ENCODE data around the gene SELENOK.

The SELENOK gene

GRCh38 chr3:53884623-53885022 is 7.0 kb downstream of the SELENOK start:
- no peak for DNase-seq (ENCODE audit: low spot score)
- Histone ChIP-seq H3K4me3 (no peak overlapping the region), H3K27ac (no peak overlapping the region)
- TF ChIP-seq CTCF (IDR thresholded peaks at IDR 0.05): no peak

- no peak for DNase-seq (ENCODE audit: low spot score)
- Histone ChIP-seq H3K27ac (no peak overlapping the region), H3K4me3 (no peak overlapping the region)
- TF ChIP-seq CTCF (IDR thresholded peaks at IDR 0.05): no peak
Observed at GRCh38 chr3:53883008-53883407, 8.7 kb downstream of the SELENOK start.

- Histone ChIP-seq H3K4me3 (peak within 1 kb of the TSS; percentile 79), H3K27ac (peak within 1 kb of the TSS; percentile 69 to 90)
- no peak for TF ChIP-seq CTCF (IDR thresholded peaks at IDR 0.05)
- DNase-seq (ENCODE audit: low spot score): peak; percentile 92
Observed at GRCh38 chr3:53881691-53882593, 9.7 kb downstream of the SELENOK start, which contains the start of gene ACTR8. Gene ACTR8, minus strand, starts transcription at chr3:53882152. Its CDS starts 51 bp downstream, at chr3:53882101.

DNA sequence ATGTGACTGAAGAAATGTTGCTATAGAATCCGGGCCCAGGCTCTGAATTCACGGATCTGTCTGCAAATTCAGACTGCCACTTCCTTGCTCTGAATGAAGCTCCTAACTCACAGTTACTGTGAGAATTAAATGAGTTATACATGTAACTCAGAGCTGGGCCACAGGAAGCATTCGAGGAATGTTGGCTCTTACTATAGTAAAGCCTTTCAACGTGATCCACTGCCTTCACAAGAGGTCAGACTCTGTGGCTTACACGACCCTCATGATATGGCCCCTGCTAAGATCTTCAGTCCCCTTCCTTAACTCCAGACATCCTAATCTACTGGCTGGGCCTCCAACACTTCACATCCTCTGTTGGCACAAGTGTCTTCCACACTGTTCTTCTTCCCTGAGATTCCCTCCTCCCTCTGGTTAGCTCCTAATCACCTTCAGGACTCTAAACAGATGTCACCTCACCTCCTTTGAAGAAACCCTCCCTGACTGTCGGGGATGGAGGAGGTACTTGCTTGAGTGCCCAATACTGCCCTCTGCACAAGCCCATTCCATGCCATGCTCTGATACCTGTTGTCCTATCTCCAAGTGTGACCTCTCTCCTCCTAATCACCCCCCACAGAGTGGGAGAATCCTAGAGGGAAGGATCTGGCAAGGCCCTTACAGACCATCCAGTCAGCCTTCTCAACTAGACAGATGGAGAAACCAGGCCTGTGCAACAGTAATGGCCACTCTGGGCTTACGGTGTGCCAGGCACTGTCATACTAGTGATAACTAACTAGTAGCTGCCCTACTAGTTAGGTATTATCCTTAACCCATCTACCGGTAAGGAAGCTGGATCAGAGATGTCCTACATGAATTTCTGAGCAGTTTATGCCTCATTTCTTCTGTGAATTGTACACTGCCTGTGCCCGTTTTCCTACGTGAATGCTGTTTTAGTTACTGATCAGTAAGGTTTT is 11.0 kb downstream of the SELENOK start:
- no peak for TF ChIP-seq CTCF (IDR thresholded peaks at IDR 0.05)
- H3K4me3 ChIP-seq: peak overlapping the region; percentile 79
- no peak for DNase-seq (ENCODE audit: low spot score)
- H3K27ac ChIP-seq: no peak overlapping the region

GRCh38 chr3:53865732-53866499 is 25.7 kb downstream of the SELENOK start:
- Histone ChIP-seq H3K4me3 (no peak overlapping the region), H3K27ac (no peak overlapping the region)
- TF ChIP-seq CTCF (IDR thresholded peaks at IDR 0.05): no peak
- DNase-seq (ENCODE audit: low spot score): no peak

- TF ChIP-seq CTCF (IDR thresholded peaks at IDR 0.05): no peak
- DNase-seq (ENCODE audit: low spot score): no peak
- H3K27ac ChIP-seq: no peak overlapping the region
- H3K4me3 ChIP-seq: no peak overlapping the region
Observed at GRCh38 chr3:53863145-53863544, 28.5 kb downstream of the SELENOK start.

Data from coronary artery (tissue), 2 donors.